ENCODE measurements around the gene SEC16B.

DNA sequence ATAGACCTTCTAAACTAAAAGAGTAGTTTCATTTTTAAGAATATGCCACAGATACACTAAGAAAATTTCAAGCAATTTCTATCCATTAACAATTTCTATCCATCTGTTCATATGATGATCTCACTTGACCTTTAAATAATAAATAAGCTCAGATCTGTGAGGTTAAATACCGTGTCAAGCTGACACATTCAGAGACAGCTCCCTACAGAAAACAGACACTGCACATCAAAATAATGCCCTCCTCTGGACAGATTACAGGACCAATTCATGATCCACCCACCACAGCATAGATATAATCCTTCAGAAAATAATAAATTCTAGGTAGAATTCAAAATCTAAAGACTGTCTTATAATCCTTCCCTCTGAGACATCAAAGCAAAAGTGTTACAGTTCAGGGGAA lies 49.4 kb upstream of the SEC16B start:
- TF ChIP-seq, protein P1, sequence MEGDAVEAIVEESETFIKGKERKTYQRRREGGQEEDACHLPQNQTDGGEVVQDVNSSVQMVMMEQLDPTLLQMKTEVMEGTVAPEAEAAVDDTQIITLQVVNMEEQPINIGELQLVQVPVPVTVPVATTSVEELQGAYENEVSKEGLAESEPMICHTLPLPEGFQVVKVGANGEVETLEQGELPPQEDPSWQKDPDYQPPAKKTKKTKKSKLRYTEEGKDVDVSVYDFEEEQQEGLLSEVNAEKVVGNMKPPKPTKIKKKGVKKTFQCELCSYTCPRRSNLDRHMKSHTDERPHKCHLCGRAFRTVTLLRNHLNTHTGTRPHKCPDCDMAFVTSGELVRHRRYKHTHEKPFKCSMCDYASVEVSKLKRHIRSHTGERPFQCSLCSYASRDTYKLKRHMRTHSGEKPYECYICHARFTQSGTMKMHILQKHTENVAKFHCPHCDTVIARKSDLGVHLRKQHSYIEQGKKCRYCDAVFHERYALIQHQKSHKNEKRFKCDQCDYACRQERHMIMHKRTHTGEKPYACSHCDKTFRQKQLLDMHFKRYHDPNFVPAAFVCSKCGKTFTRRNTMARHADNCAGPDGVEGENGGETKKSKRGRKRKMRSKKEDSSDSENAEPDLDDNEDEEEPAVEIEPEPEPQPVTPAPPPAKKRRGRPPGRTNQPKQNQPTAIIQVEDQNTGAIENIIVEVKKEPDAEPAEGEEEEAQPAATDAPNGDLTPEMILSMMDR (IDR thresholded peaks at IDR 0.05): no peak
- no peak for TF ChIP-seq POLR2AphosphoS5 (IDR thresholded peaks at IDR 0.05; ENCODE audit: low read depth, low read length)
- TF ChIP-seq SIN3A (IDR thresholded peaks at IDR 0.05; ENCODE audit: borderline replicate concordance, insufficient read depth, low read depth, low read length): no peak
- TF ChIP-seq REST (IDR thresholded peaks at IDR 0.05; ENCODE audit: insufficient read depth in 1 of 2, low read depth in 2 of 2, low read length in 1 of 2): no peak

Measured in Panc1 (cell line).